ENCODE results near the gene DHTKD1. TPM values are rescaled to one million over a fixed set of nuclear protein-coding genes. Genes with fewer than 3 reads are reported as not detected.

The DHTKD1 gene
- total RNA-seq, 5 donors from 2014 or later (not counting 1 experiment from before 2014, with no cell fraction given), result 9.3 to 22.2 (median 14.2) TPM

DNA sequence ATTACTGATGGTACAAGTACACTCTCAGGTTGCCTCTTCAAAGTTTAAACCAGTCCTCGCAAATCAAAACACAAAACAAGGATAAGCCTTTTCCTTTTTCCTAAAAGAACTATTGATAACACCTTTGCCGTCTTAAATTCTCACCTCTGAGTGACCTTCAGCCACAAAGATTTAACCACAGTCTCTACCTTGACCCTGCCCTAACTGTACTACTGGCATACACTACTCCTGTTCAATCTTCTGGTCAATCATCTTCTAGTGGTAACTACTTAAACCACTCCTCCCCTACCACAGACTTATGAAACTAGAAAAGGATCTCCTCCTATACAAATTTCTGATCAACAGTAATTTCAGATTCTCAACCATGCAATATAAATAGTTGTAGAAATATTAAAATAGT is 41.2 kb upstream of the DHTKD1 start:
- ChIA-PET CTCF (interaction anchor here in 1 of 2 donors (0.8 kb wide), 1 partner anchor 33 kb away, joined by 3 read pairs; no protein-coding TSS in a partner anchor), POLR2A (no interaction called here)
- 93% methylated on average over 2 of the region's 2 CpGs for WGBS (ENCODE audit: insufficient coverage)

GRCh38 chr10:12031404-12031803 is 37.4 kb upstream of the DHTKD1 start:
- no CpG with 5 or more reads among the region's 4 CpGs for WGBS (ENCODE audit: insufficient coverage)
- H3K9me3 ChIP-seq, result no peaks in the 10 kb centered on the region
- peaks cover 47 to 52% (median 49%) of the 10 kb centered on the region in 3 donors for H3K4me1 Mint-ChIP-seq
- no peak overlapping the region for H3K4me3 Mint-ChIP-seq
- H3K27ac ChIP-seq (ENCODE audit: low read length), result no peak overlapping the region
- H3K36me3 ChIP-seq (ENCODE audit: control insufficient read depth in 2 of 2, extremely low read depth in 1 of 2, insufficient read depth in 1 of 2, low read length in 1 of 2), result peaks cover 3 to 59% of the 10 kb centered on the region in 2 donors
- no peaks in the 10 kb centered on the region for H3K27me3 ChIP-seq (replicated peaks in 1 of 2; ENCODE audit: control insufficient read depth in 2 of 2, extremely low read depth in 1 of 2, insufficient read depth in 2 of 2, low read length in 1 of 2)
- no peaks in the 10 kb centered on the region for H3K27me3 Mint-ChIP-seq
- H3K4me1 ChIP-seq (ENCODE audit: control insufficient read depth in 1 of 2, extremely low read depth in 1 of 2, insufficient read depth in 2 of 2, low read length in 2 of 2), result no peaks in the 10 kb centered on the region
- CTCF ChIA-PET, result no interaction called here
- POLR2A ChIA-PET, result interaction anchor here in 1 of 2 donors (0.5 to 0.6 kb wide), 2 partner anchors 38 to 425 kb away, joined by 3 read pairs; no protein-coding TSS in a partner anchor
- DNase-seq (no peak), ATAC-seq (replicated peaks in 1 of 4) (no peak)
- H3K27ac Mint-ChIP-seq, result peak overlapping the region in 1 of 2 donors; percentile 1
- no peak overlapping the region for H3K4me3 ChIP-seq (ENCODE audit: control insufficient read depth in 1 of 2, extremely low read depth in 1 of 2, low read length in 1 of 2)
- H3K36me3 Mint-ChIP-seq, result peaks cover 58% of the 10 kb centered on the region
- no peaks in the 10 kb centered on the region for H3K9me3 Mint-ChIP-seq

More for the DNA sequence above, 41.2 kb upstream of the DHTKD1 start:
- Histone ChIP-seq H3K27ac (ENCODE audit: low read length) (no peak overlapping the region), H3K4me1 (ENCODE audit: control insufficient read depth in 1 of 2, extremely low read depth in 1 of 2, insufficient read depth in 2 of 2, low read length in 2 of 2) (peaks cover 4% of the 10 kb centered on the region in 2 experiments), H3K4me3 (ENCODE audit: control insufficient read depth in 1 of 2, extremely low read depth in 1 of 2, low read length in 1 of 2) (no peak overlapping the region), H3K9me3 (no peaks in the 10 kb centered on the region), H3K27me3 (replicated peaks in 1 of 2; ENCODE audit: control insufficient read depth in 2 of 2, extremely low read depth in 1 of 2, insufficient read depth in 2 of 2, low read length in 1 of 2) (no peaks in the 10 kb centered on the region), H3K36me3 (ENCODE audit: control insufficient read depth in 2 of 2, extremely low read depth in 1 of 2, insufficient read depth in 1 of 2, low read length in 1 of 2) (peaks cover 8 to 46% of the 10 kb centered on the region in 2 donors)
- ATAC-seq (replicated peaks in 1 of 4) (no peak), DNase-seq (no peak)
- H3K27ac Mint-ChIP-seq, result no peak overlapping the region
- H3K9me3 Mint-ChIP-seq, result no peaks in the 10 kb centered on the region
- H3K27me3 Mint-ChIP-seq, result no peaks in the 10 kb centered on the region
- peaks cover 49% of the 10 kb centered on the region for H3K36me3 Mint-ChIP-seq
- peaks cover 43 to 55% (median 44%) of the 10 kb centered on the region in 3 donors for H3K4me1 Mint-ChIP-seq
- no peak overlapping the region for H3K4me3 Mint-ChIP-seq

DNA sequence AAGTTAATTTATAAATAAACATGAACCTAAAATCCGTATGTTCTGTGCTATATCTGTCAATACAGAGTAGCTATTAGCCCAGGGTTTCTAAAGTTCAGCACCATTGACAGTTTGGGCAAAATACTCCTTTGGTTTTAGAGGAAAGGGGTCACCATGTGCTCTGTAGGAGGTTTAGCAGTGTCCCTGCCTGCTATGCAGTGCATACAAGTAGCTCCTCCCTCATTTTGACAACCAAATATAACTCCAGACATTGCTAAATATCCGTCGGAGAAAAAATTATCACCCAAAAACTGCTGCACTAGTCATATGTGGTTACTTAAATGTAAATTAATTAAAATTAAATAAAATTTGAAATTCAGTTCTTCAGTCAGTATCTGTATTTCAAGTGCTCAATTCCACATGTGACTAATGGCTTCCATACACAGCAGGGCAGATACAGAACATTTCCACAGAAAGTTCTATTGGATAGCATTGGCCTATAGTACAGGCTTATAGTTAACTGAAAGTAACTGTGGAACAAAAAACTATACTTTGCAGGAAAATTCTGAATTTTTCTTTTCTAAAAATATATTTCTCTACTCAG is 32.6 kb upstream of the DHTKD1 start:
- Mint-ChIP-seq H3K9me3 (no peaks in the 10 kb centered on the region), H3K27me3 (no peaks in the 10 kb centered on the region), H3K27ac (no peak overlapping the region), H3K4me3 (no peak overlapping the region), H3K36me3 (peaks cover 29% of the 10 kb centered on the region), H3K4me1 (peaks cover 47 to 57% (median 51%) of the 10 kb centered on the region in 3 donors)
- ChIA-PET POLR2A (interaction anchor here in 1 of 2 donors (0.5 kb wide), 1 partner anchor 111 kb away, joined by 4 read pairs; no protein-coding TSS in a partner anchor), CTCF (no interaction called here)
- ATAC-seq (replicated peaks in 1 of 4), result no peak
- peaks cover 4 to 6% of the 10 kb centered on the region in 2 experiments for H3K4me1 ChIP-seq (ENCODE audit: control insufficient read depth in 1 of 2, extremely low read depth in 1 of 2, insufficient read depth in 2 of 2, low read length in 2 of 2)
- H3K9me3 ChIP-seq, result no peaks in the 10 kb centered on the region
- no CpG with 5 or more reads among the region's 3 CpGs for WGBS (ENCODE audit: insufficient coverage)
- H3K27ac ChIP-seq (ENCODE audit: low read length), result no peak overlapping the region
- DNase-seq, result no peak
- no peak overlapping the region for H3K4me3 ChIP-seq (ENCODE audit: control insufficient read depth in 1 of 2, extremely low read depth in 1 of 2, low read length in 1 of 2)
- peaks cover 3 to 33% of the 10 kb centered on the region in 2 donors for H3K36me3 ChIP-seq (ENCODE audit: control insufficient read depth in 2 of 2, extremely low read depth in 1 of 2, insufficient read depth in 1 of 2, low read length in 1 of 2)
- no peaks in the 10 kb centered on the region for H3K27me3 ChIP-seq (replicated peaks in 1 of 2; ENCODE audit: control insufficient read depth in 2 of 2, extremely low read depth in 1 of 2, insufficient read depth in 2 of 2, low read length in 1 of 2)

DNA sequence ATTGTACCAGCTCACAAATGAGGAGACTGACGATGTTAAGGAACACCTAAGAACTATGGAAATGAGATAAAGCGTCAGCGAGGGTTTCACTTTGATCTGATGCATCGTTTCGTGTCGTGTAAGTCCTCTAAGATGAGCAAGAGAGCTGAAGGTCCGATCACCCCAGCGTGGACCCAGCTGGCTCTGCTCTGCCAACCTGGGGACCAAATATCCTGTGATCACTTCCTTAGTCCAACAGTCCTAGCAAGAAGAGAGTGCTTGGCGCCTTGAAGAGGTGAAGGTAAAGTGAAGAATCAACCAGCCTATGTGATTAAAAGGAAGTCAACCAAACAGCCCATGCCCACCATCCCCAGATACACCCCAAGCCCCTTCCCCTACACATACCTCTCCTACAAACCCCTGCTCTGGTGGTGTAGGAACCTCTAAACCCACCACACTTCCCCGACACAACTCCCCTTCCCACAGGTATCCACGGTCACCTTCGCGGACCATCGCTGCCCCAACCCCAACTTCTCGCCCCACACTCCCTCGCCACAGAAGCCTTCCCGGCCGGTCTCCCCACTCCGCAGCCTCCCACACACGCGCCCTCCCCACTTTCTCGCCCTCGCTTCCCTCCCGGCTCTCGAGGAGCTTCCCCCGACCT is 26.9 kb upstream of the DHTKD1 start:
- ChIA-PET POLR2A (interaction anchor here (0.5 to 0.6 kb wide), 2 partner anchors 18 to 29 kb away, joined by 3 read pairs; no protein-coding TSS in a partner anchor), CTCF (interaction anchor here in 1 of 2 donors (0.5 kb wide), 1 partner anchor 1261 kb away, joined by 3 read pairs; no protein-coding TSS in a partner anchor)
- peaks cover 10 to 17% of the 10 kb centered on the region in 2 experiments for H3K4me1 ChIP-seq (ENCODE audit: control insufficient read depth in 1 of 2, extremely low read depth in 1 of 2, insufficient read depth in 2 of 2, low read length in 2 of 2)
- under 1% methylated on average over 22 of the region's 26 CpGs for WGBS (ENCODE audit: insufficient coverage)
- peak overlapping the region; percentile 92 to 97 (median 95) for H3K4me3 Mint-ChIP-seq
- no peak for ATAC-seq (replicated peaks in 1 of 4)
- H3K36me3 Mint-ChIP-seq, result no peaks in the 10 kb centered on the region
- H3K36me3 ChIP-seq (ENCODE audit: control insufficient read depth in 2 of 2, extremely low read depth in 1 of 2, insufficient read depth in 1 of 2, low read length in 1 of 2), result peaks cover 0 to 3% of the 10 kb centered on the region in 2 donors
- peak overlapping the region; percentile 100 for H3K27ac ChIP-seq (ENCODE audit: low read length)
- peaks cover 0 to 2% of the 10 kb centered on the region in 2 donors for H3K27me3 Mint-ChIP-seq
- peak overlapping the region; percentile 91 to 92 for H3K27ac Mint-ChIP-seq
- peaks cover 0 to 4% (median 0%) of the 10 kb centered on the region in 3 donors for H3K9me3 Mint-ChIP-seq
- H3K4me1 Mint-ChIP-seq, result peaks cover 35 to 45% (median 39%) of the 10 kb centered on the region in 3 donors
- peak overlapping the region; percentile 93 to 98 for H3K4me3 ChIP-seq (ENCODE audit: control insufficient read depth in 1 of 2, extremely low read depth in 1 of 2, low read length in 1 of 2)
- DNase-seq, result peak in 12 of 35 experiments; percentile 0 to 48 (median 2)
- no peaks in the 10 kb centered on the region for H3K27me3 ChIP-seq (replicated peaks in 1 of 2; ENCODE audit: control insufficient read depth in 2 of 2, extremely low read depth in 1 of 2, insufficient read depth in 2 of 2, low read length in 1 of 2)
- no peaks in the 10 kb centered on the region for H3K9me3 ChIP-seq

DNA sequence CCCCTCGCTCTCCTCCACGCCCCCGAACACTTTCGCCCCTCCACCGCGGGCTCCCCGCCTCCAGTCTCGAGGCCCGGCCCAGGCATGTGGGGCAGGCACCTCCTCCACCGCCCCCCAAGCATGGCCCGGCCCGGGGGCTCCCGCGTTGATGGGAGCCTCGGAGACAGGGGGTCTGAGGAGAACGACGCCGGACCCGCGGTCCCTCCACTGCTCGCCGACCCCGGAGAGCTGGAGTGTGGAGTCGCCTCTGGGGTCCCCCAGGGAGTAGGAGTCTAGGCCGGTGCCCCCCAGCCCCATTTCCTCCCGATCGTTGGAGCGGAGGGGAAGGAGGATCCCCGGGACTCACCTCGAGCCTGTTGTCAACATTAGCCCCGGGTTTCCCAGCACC is 26.4 kb upstream of the DHTKD1 start:
- ChIA-PET CTCF (interaction anchor here (0.6 to 1.2 kb wide), 2 partner anchors 88 to 229 kb away, joined by 4 to 6 read pairs; no protein-coding TSS in a partner anchor), POLR2A (interaction anchor here (0.6 to 1.0 kb wide), 6 partner anchors 16 to 1074 kb away, joined by 3 to 6 read pairs (median 3); no protein-coding TSS in a partner anchor)
- H3K9me3 ChIP-seq, result no peaks in the 10 kb centered on the region
- peak overlapping the region; percentile 100 for H3K27ac ChIP-seq (ENCODE audit: low read length)
- Mint-ChIP-seq H3K4me3 (peak overlapping the region; percentile 92 to 97 (median 95)), H3K27me3 (peaks cover 0 to 3% of the 10 kb centered on the region in 2 donors), H3K36me3 (no peaks in the 10 kb centered on the region), H3K9me3 (peaks cover 0 to 4% (median 0%) of the 10 kb centered on the region in 3 donors), H3K4me1 (peaks cover 35 to 45% (median 39%) of the 10 kb centered on the region in 3 donors), H3K27ac (peak overlapping the region; percentile 92 to 100)
- no peaks in the 10 kb centered on the region for H3K36me3 ChIP-seq (ENCODE audit: control insufficient read depth in 2 of 2, extremely low read depth in 1 of 2, insufficient read depth in 1 of 2, low read length in 1 of 2)
- peak overlapping the region; percentile 93 to 98 for H3K4me3 ChIP-seq (ENCODE audit: control insufficient read depth in 1 of 2, extremely low read depth in 1 of 2, low read length in 1 of 2)
- WGBS (ENCODE audit: insufficient coverage), result 0% methylated on average over 9 of the region's 31 CpGs
- H3K27me3 ChIP-seq (replicated peaks in 1 of 2; ENCODE audit: control insufficient read depth in 2 of 2, extremely low read depth in 1 of 2, insufficient read depth in 2 of 2, low read length in 1 of 2), result no peaks in the 10 kb centered on the region
- peaks cover 10 to 17% of the 10 kb centered on the region in 2 experiments for H3K4me1 ChIP-seq (ENCODE audit: control insufficient read depth in 1 of 2, extremely low read depth in 1 of 2, insufficient read depth in 2 of 2, low read length in 2 of 2)
- ATAC-seq (replicated peaks in 1 of 4) (peak; percentile 14 to 24 (median 18)), DNase-seq (peak in 31 of 35 experiments; percentile 3 to 51 (median 30))

Measured in T-cell (primary cell).